Testis (tissue), 2 donors: Measurements from ENCODE around the gene KAT7.

Experiments
- POLR2A ChIP-seq: fragments of 450-650 bp; IDR thresholded peaks from one replicate; pipeline ENCODE4 v1.6.1; 2017; ENCODE audit warnings: antibody characterized with exemption, mild to moderate bottlenecking, moderate library complexity
- TF ChIP-seq, protein P1 (sequence below), 3 experiments: fragments of 450-650 bp in 2 of 3; fragments of 200-600 bp in 1 of 3; sonication (generic) in 1 of 3; IDR thresholded peaks; one replicate each; pipeline ENCODE4 v1.5.1; 2016 to 2019; ENCODE audit warnings: antibody characterized with exemption in 3 of 3, mild to moderate bottlenecking in 2 of 3, moderate library complexity in 1 of 3

DNA sequence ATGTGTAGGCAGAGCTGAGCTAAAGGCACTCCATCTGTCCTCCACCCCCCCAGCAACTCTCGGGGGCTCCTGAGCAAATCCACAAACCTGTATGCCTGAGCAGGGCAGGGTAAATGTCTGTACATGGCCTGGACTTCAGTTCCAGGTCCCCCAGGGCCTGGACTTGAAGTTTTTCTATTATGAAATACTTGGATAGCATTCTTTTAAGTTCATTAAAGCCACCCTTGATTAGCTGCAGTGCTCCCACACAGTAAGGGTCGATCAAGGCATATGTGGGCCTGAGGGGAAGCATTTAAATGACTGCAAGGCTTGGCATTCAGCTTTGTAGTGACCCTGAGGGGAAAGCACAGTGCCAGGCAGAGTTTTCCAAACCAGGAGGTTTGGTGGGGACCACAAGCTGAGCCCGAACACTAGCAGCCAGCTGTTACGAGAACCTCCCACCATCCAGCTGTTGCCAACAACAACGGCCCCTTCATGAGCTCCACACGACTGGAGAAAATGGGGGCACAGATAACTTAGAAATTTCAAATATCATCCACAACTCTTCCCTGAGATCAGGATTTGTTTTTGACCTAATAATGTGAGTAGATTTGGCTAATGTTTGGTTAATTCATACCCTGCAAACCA is 31.2 kb upstream of the KAT7 start:
- TF ChIP-seq, protein P1, sequence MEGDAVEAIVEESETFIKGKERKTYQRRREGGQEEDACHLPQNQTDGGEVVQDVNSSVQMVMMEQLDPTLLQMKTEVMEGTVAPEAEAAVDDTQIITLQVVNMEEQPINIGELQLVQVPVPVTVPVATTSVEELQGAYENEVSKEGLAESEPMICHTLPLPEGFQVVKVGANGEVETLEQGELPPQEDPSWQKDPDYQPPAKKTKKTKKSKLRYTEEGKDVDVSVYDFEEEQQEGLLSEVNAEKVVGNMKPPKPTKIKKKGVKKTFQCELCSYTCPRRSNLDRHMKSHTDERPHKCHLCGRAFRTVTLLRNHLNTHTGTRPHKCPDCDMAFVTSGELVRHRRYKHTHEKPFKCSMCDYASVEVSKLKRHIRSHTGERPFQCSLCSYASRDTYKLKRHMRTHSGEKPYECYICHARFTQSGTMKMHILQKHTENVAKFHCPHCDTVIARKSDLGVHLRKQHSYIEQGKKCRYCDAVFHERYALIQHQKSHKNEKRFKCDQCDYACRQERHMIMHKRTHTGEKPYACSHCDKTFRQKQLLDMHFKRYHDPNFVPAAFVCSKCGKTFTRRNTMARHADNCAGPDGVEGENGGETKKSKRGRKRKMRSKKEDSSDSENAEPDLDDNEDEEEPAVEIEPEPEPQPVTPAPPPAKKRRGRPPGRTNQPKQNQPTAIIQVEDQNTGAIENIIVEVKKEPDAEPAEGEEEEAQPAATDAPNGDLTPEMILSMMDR (IDR thresholded peaks at IDR 0.05), result no peak
- TF ChIP-seq POLR2A, result no peak
